CD4-positive, alpha-beta T cell treated with Interleukin-6 at 100 ng/mL for 8 hours (primary cell): ENCODE data around the gene CCL14.
"Not testable (repeated sequence)": the region's sequence is repeated elsewhere in the genome, so short reads cannot be mapped to it uniquely, and the experiment has no call there.

Experiments
- DNase-seq: peaks from one replicate; pipeline ENCODE4 v3.0.0-alpha.2; 2020; ENCODE audit warnings: mixed read lengths, low spot score

Gene CCL14

GRCh38 chr17:35986643-35987042 is at the start of gene CCL14:
Gene CCL14, minus strand, starts transcription at chr17:35986729. Its CDS starts 80 bp downstream, at chr17:35986649.
- DNase-seq: no peak

GRCh38 chr17:36036235-36036634 is 49.7 kb upstream of the CCL14 start:
- no peak for DNase-seq

GRCh38 chr17:36034127-36034526 is 47.6 kb upstream of the CCL14 start:
- no peak for DNase-seq

GRCh38 chr17:36030956-36031355 is 44.4 kb upstream of the CCL14 start:
- DNase-seq: no peak

GRCh38 chr17:36027761-36028160 is 41.2 kb upstream of the CCL14 start:
- no peak for DNase-seq

GRCh38 chr17:36024106-36024869 is 37.8 kb upstream of the CCL14 start:
- no peak for DNase-seq

GRCh38 chr17:36019423-36019822 is 32.9 kb upstream of the CCL14 start:
- DNase-seq: no peak

GRCh38 chr17:36017799-36018198 is 31.3 kb upstream of the CCL14 start, which contains the start of gene CCL23:
Gene CCL23, minus strand, starts transcription at chr17:36017972. Its CDS starts 75 bp downstream, at chr17:36017897.
- DNase-seq: no peak

GRCh38 chr17:36016555-36016954 is 30.0 kb upstream of the CCL14 start:
- no peak for DNase-seq

GRCh38 chr17:36015895-36016294 is 29.4 kb upstream of the CCL14 start:
- not testable (repeated sequence) for DNase-seq

GRCh38 chr17:36014946-36015345 is 28.4 kb upstream of the CCL14 start:
- no peak for DNase-seq

GRCh38 chr17:36011201-36011600 is 24.7 kb upstream of the CCL14 start:
- DNase-seq: no peak

- no peak for DNase-seq
These were observed 22.6 kb upstream of the CCL14 start for GRCh38 chr17:36008998-36009665.

- DNase-seq: no peak
These were observed 18.1 kb upstream of the CCL14 start for GRCh38 chr17:36004594-36005108.

- no peak for DNase-seq
These were observed 16.1 kb upstream of the CCL14 start for GRCh38 chr17:36002631-36003030.

GRCh38 chr17:36001862-36002603 is 15.5 kb upstream of the CCL14 start:
- DNase-seq: no peak

- DNase-seq: no peak
These were observed 14.7 kb upstream of the CCL14 start, which contains the start of gene CCL15 for GRCh38 chr17:36001110-36001771. Gene CCL15, minus strand, starts transcription at chr17:36001553. Its CDS starts 61 bp downstream, at chr17:36001492.

GRCh38 chr17:36000732-36001109 is 14.2 kb upstream of the CCL14 start:
- no peak for DNase-seq

GRCh38 chr17:35998756-35999155 is 12.2 kb upstream of the CCL14 start:
- DNase-seq: no peak

- no peak for DNase-seq
These were observed 11.6 kb upstream of the CCL14 start for GRCh38 chr17:35998018-35998545.

GRCh38 chr17:35995346-35995745 is 8.8 kb upstream of the CCL14 start:
- not testable (repeated sequence) for DNase-seq

- no peak for DNase-seq
These were observed 4.5 kb upstream of the CCL14 start for GRCh38 chr17:35991075-35991474.
